K562 (cell line): ENCODE measurements around the gene C11orf65. TPM values are rescaled to one million over a fixed set of nuclear protein-coding genes. Genes with fewer than 3 reads are reported as not detected.

Experiments
- BDP1 ChIP-seq: IDR thresholded peaks from 3 replicates; pipeline ENCODE4 v1.6.1; 2011; ENCODE audit not compliant: insufficient read length, insufficient read depth
- CEBPB ChIP-seq: fragments of 450-650 bp; IDR thresholded peaks from 2 replicates; pipeline ENCODE4 v1.6.1; 2016; ENCODE audit warnings: missing genetic modification characterization, missing compliant biosample characterization
- CTBP1 ChIP-seq: fragments of 450-650 bp; IDR thresholded peaks from 2 replicates; pipeline ENCODE4 v1.6.1; 2016; ENCODE audit warnings: borderline replicate concordance
- E2F3 ChIP-seq: fragments of 250-450 bp; sonication (Bioruptor Pico); IDR thresholded peaks from 2 replicates; pipeline ENCODE4 v1.4.0; 2020; ENCODE audit warnings: mild to moderate bottlenecking
- EHMT2 ChIP-seq: fragments of 450-650 bp; IDR thresholded peaks from 2 replicates; pipeline ENCODE4 v1.6.1; 2018; ENCODE audit warnings: antibody characterized with exemption
- EP400 ChIP-seq: fragments of 450-650 bp; IDR thresholded peaks from 2 replicates; pipeline ENCODE4 v1.6.1; 2017; ENCODE audit warnings: antibody characterized with exemption, mild to moderate bottlenecking, moderate library complexity
- FOS ChIP-seq: IDR thresholded peaks from 3 replicates; pipeline ENCODE4 v1.6.1; 2011; ENCODE audit not compliant: insufficient read length; ENCODE audit errors: extremely low read depth
- FOXA3 ChIP-seq, 2 experiments: fragments of 450-650 bp in 1 of 2; sonication (generic) in 1 of 2; formaldehyde crosslinking; IDR thresholded peaks in 1 of 2; conservative IDR thresholded peaks in 1 of 2; 2 replicates each; pipeline versions ENCODE4 v1.4.0 to v1.8.0; 2020 to 2022; ENCODE audit warnings: mild to moderate bottlenecking in 2 of 2, missing genetic modification reagents in 1 of 2
- GTF2A2 ChIP-seq: IDR thresholded peaks from 2 replicates; pipeline ENCODE4 v1.6.1; 2016; ENCODE audit warnings: mild to moderate bottlenecking, missing genetic modification characterization, missing compliant biosample characterization
- IRF2 ChIP-seq: sonication (generic); formaldehyde crosslinking; IDR thresholded peaks from 2 replicates; pipeline ENCODE4 v1.8.1; 2022; ENCODE audit warnings: mild to moderate bottlenecking, missing genetic modification reagents
- KAT7 ChIP-seq: sonication (generic); formaldehyde crosslinking; IDR thresholded peaks from 2 replicates; pipeline ENCODE4 v1.8.0; 2022; ENCODE audit warnings: missing genetic modification reagents, mild to moderate bottlenecking, borderline replicate concordance
- MEIS2 ChIP-seq: fragments of 450-650 bp; IDR thresholded peaks from 2 replicates; pipeline ENCODE4 v1.6.1; 2014; ENCODE audit warnings: mild to moderate bottlenecking; ENCODE audit not compliant: partially characterized antibody
- NCOA2 ChIP-seq, 2 experiments: fragments of 450-650 bp; IDR thresholded peaks; 2 replicates each; pipeline ENCODE4 v1.6.1; 2018; ENCODE audit warnings: mild to moderate bottlenecking in 2 of 2, moderate library complexity in 1 of 2; ENCODE audit not compliant: partially characterized antibody in 2 of 2
- NR2C1 ChIP-seq, 2 experiments: fragments of 450-650 bp; IDR thresholded peaks; 2 replicates each; pipeline ENCODE4 v1.6.1; 2017; ENCODE audit warnings: mild to moderate bottlenecking in 2 of 2, antibody characterized with exemption in 1 of 2, inconsistent platforms in 1 of 2, missing compliant biosample characterization in 1 of 2, missing genetic modification characterization in 1 of 2
- SMAD2 ChIP-seq: fragments of 150-350 bp; IDR thresholded peaks from 2 replicates; pipeline ENCODE4 v1.6.1; 2014; ENCODE audit warnings: low read depth, mild to moderate bottlenecking, low read length
- SP1 ChIP-seq: sonication (generic); formaldehyde crosslinking; IDR thresholded peaks from 2 replicates; pipeline ENCODE4 v1.8.1; 2022; ENCODE audit warnings: mild to moderate bottlenecking, missing genetic modification reagents
- SRSF3 ChIP-seq: fragments of 200-400 bp; formaldehyde crosslinking; IDR thresholded peaks from 2 replicates; pipeline ENCODE4 v1.6.1; 2016; ENCODE audit warnings: mild to moderate bottlenecking, low read length, moderate library complexity; ENCODE audit not compliant: insufficient read depth
- TARDBP ChIP-seq: fragments of 450-650 bp; IDR thresholded peaks from 2 replicates; pipeline ENCODE4 v1.6.1; 2016
- TCF7 ChIP-seq: sonication (generic); IDR thresholded peaks from 2 replicates; pipeline ENCODE4 v1.6.1; 2016; ENCODE audit warnings: antibody characterized with exemption, borderline replicate concordance
- U2AF2 ChIP-seq: fragments of 200-400 bp; formaldehyde crosslinking; optimal IDR thresholded peaks from 2 replicates; pipeline ENCODE3; 2017; ENCODE audit warnings: low read depth, mild to moderate bottlenecking, low read length
- ZBTB1 ChIP-seq: sonication (generic); formaldehyde crosslinking; IDR thresholded peaks from 2 replicates; pipeline ENCODE4 v1.8.1; 2023; ENCODE audit warnings: missing genetic modification reagents, low read depth, mild to moderate bottlenecking, borderline replicate concordance
- ZBTB17 ChIP-seq: fragments of 450-650 bp; formaldehyde crosslinking; IDR thresholded peaks from 2 replicates; pipeline ENCODE4 v1.4.0; 2020; ENCODE audit warnings: mild to moderate bottlenecking
- ZNF263 ChIP-seq: sonication (generic); formaldehyde crosslinking; IDR thresholded peaks from 2 replicates; pipeline ENCODE4 v1.8.0; 2022; ENCODE audit warnings: mild to moderate bottlenecking, missing genetic modification reagents, borderline replicate concordance
- polyA plus RNA-seq, 8 experiments: library from polyadenylated mRNA; depleted of rRNA in 4 of 8; stranded (reverse) in 5 of 8; unstranded in 3 of 8; fragments of >200 nt; fragmentation: Nextera tagmentation in 2 of 8; fragmentation: Illumina TruSeq in 1 of 8; extraction: Ambion mirVana in 2 of 8; extraction: Trizol in 1 of 8; gene quantifications; 2 replicates each; pipeline versions ENCODE4 v1.2.1 to v1.2.3, GENCODE V29; 2011 to 2014; ENCODE audit warnings: inconsistent platforms in 1 of 8, missing spikeins in 1 of 8
- total RNA-seq, 7 experiments: library from RNA; depleted of rRNA in 6 of 7; stranded (reverse); fragments of >200 nt in 6 of 7; fragmentation: Illumina TruSeq in 2 of 7; extraction: Trizol in 2 of 7; gene quantifications; 2 replicates each; pipeline versions ENCODE4 v1.2.1 to v1.2.3, GENCODE V29; 2011 to 2021; ENCODE audit warnings: low replicate concordance in 1 of 7
- TF ChIP-seq, protein P1 (sequence below): fragments of 250-450 bp; sonication (Bioruptor Pico); IDR thresholded peaks from 2 replicates; pipeline ENCODE4 v1.8.0; 2022; ENCODE audit warnings: moderate library complexity, mild to moderate bottlenecking, inconsistent platforms
- TF ChIP-seq, protein P2 (sequence below): fragments of 250-450 bp; sonication (Bioruptor Pico); IDR thresholded peaks from 2 replicates; pipeline ENCODE4 v1.8.0; 2022; ENCODE audit warnings: inconsistent platforms
- TF ChIP-seq, protein P3 (sequence below): fragments of 450-650 bp; IDR thresholded peaks from 2 replicates; pipeline ENCODE4 v1.6.1; 2016; ENCODE audit warnings: borderline replicate concordance

The C11orf65 gene
- total and polyA plus RNA-seq, 9 of the 15 experiments (the other 6 are each of a cell fraction or from before 2014, with no cell fraction given): 1.0 to 2.1 (median 1.2) TPM

DNA sequence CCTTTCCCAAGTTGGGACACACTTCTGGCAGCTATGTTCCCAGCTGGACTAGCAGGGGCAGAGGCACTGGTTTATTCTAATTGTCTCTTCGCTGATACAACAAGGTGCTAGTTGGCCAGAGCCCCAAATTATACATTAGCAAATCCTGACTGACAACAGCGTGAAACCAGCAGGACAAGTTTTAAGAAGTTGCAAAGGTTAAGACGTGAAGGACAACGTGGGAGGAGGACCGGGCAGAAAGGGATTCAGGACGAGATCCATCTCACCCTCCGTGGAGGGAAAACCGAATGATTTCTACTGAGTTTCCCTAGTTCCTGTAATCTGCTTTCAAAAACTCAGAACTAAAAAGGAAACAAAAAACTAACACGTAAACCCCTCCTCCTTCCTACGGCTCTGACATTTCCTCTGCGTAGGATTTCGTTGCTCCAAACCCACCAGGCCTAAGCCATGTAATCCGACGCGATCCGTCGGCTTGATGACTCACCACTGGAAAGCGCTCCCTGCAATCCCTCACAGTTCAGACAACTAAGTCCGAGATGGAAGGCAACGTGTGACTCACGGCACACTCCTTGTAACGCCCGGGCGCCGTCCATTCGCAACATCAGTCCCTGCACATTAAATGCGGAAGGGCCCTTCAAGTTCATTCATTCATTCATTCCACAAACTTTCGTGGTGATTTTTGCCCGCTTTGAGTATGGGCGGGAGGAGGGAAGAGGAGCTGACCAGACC is 30.2 kb upstream of the C11orf65 start (continued):
- no peak for TF ChIP-seq ZBTB1 (CRISPR knock-in tag)
- no peak for TF ChIP-seq E2F3 (CRISPR knock-in tag)
- TF ChIP-seq MEIS2: peak; percentile 86
- TF ChIP-seq KAT7: no peak
- TF ChIP-seq SP1 (CRISPR knock-in tag): no peak; the same call in none of the 2 replicates
- TF ChIP-seq TCF7: no peak
- no peak for TF ChIP-seq NCOA2 (IDR thresholded peaks at IDR 0.05; ENCODE audit: partially characterized antibody in 2 of 2)
- TF ChIP-seq FOS: peak; percentile 77
- peak; percentile 76 for TF ChIP-seq EP400
- TF ChIP-seq U2AF2: no peak
- no peak for TF ChIP-seq TARDBP
- peak; percentile 48 for TF ChIP-seq CEBPB (tag)
- no peak for TF ChIP-seq SMAD2
- no peak for TF ChIP-seq EHMT2
- peak; percentile 46; the same call in 1 of the 2 replicates for TF ChIP-seq CTBP1
- TF ChIP-seq IRF2: no peak
- TF ChIP-seq SRSF3: no peak
- peak; percentile 70 for TF ChIP-seq ZNF263
- TF ChIP-seq ZBTB17 (CRISPR knock-in tag): no peak
- TF ChIP-seq, protein P1, sequence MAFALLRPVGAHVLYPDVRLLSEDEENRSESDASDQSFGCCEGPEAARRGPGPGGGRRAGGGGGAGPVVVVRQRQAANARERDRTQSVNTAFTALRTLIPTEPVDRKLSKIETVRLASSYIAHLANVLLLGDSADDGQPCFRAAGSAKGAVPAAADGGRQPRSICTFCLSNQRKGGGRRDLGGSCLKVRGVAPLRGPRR (CRISPR knock-in tag): no peak
- peak in 1 of 2 experiments; percentile 28; a peak in 1 of 4 replicates for TF ChIP-seq FOXA3 (CRISPR knock-in tag; conservative IDR thresholded peaks at IDR 0.05 in 1 of 2, IDR thresholded peaks at IDR 0.05 in 1 of 2)
- TF ChIP-seq, protein P2, sequence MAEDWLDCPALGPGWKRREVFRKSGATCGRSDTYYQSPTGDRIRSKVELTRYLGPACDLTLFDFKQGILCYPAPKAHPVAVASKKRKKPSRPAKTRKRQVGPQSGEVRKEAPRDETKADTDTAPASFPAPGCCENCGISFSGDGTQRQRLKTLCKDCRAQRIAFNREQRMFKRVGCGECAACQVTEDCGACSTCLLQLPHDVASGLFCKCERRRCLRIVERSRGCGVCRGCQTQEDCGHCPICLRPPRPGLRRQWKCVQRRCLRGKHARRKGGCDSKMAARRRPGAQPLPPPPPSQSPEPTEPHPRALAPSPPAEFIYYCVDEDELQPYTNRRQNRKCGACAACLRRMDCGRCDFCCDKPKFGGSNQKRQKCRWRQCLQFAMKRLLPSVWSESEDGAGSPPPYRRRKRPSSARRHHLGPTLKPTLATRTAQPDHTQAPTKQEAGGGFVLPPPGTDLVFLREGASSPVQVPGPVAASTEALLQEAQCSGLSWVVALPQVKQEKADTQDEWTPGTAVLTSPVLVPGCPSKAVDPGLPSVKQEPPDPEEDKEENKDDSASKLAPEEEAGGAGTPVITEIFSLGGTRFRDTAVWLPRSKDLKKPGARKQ (CRISPR knock-in tag): no peak
- TF ChIP-seq NR2C1 (IDR thresholded peaks at IDR 0.05): no peak
- no peak for TF ChIP-seq NR2C1 (tag; IDR thresholded peaks at IDR 0.05)
- no peak for TF ChIP-seq GTF2A2
- TF ChIP-seq, protein P3, sequence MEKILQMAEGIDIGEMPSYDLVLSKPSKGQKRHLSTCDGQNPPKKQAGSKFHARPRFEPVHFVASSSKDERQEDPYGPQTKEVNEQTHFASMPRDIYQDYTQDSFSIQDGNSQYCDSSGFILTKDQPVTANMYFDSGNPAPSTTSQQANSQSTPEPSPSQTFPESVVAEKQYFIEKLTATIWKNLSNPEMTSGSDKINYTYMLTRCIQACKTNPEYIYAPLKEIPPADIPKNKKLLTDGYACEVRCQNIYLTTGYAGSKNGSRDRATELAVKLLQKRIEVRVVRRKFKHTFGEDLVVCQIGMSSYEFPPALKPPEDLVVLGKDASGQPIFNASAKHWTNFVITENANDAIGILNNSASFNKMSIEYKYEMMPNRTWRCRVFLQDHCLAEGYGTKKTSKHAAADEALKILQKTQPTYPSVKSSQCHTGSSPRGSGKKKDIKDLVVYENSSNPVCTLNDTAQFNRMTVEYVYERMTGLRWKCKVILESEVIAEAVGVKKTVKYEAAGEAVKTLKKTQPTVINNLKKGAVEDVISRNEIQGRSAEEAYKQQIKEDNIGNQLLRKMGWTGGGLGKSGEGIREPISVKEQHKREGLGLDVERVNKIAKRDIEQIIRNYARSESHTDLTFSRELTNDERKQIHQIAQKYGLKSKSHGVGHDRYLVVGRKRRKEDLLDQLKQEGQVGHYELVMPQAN: peak; percentile 54; the same call in 1 of the 2 replicates
- TF ChIP-seq BDP1: no peak
